AG04449 (cell line): ENCODE measurements around the gene FAM118B.
"Not testable (repeated sequence)": the region's sequence is repeated elsewhere in the genome, so short reads cannot be mapped to it uniquely, and the experiment has no call there.

Experiments used
- CTCF ChIA-PET: fragments of 350-600 bp; formaldehyde crosslinking; extraction: SDS; loops from one replicate; lab custom pipeline; 2021; ENCODE audit warnings: antibody characterized with exemption; lab: Yijun Ruan, JAX
- POLR2A ChIA-PET: fragments of 400-600, 350-600 bp; formaldehyde crosslinking; extraction: SDS; loops from one replicate; lab custom pipeline; 2020; ENCODE audit warnings: antibody characterized with exemption, inconsistent platforms; lab: Yijun Ruan, JAX
- DNase-seq: peaks from one replicate; pipeline ENCODE4 v3.0.0-alpha.2; 2010; ENCODE audit warnings: low read depth, low spot score
- H3K4me3 ChIP-seq: 2 replicates; pipeline ENCODE4 v1.5.1; 2011; ENCODE audit warnings: low read depth, mild to moderate bottlenecking, control low read depth, low read length
- CTCF ChIP-seq: IDR thresholded peaks from one replicate; pipeline ENCODE4 v1.5.1; 2011; ENCODE audit warnings: mild to moderate bottlenecking, moderate library complexity, low read length, control low read depth, inconsistent platforms; ENCODE audit not compliant: insufficient read depth; ENCODE audit errors: missing control alignments

FAM118B gene

DNA sequence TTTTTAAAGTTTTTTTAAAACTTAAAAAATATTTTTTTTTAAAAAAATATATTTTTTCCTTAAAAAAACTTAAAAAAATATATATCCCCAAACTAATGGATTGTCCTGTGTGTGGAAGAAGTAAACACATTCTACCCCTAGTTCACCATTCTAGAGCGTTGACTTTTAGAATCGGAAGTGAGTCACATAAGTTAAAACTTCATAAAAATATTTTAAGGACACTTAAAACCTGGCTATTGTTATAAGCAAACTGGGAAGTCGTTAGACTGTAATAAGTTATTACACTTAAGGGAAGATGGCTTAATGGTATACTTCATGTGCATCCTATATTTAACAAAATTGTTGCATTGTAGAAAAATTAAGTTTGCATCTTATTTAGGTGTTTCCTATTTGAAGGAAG, 21.1 kb downstream of the FAM118B start:
- ChIA-PET CTCF (no interaction called here), POLR2A (no interaction called here)
- DNase-seq = no peak

DNA sequence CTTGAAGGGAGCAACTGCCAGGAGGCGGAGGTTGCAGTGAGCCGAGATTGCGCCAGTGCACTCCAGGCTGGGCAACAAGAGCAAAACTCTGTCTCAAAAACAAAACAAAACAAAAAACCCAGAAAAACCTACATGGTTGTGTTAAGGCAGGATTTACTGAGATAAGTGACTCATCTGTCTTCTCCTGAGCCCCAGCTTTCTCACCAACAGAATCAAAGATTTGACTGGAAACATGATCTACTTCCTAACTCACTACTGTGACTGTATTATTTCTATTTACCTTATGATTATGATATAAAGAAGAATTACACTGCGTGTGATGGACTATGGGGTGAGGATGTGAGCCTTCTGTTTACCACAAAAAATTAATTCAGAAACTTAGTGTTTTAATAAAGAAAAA, 21.8 kb downstream of the FAM118B start:
- no peak for TF ChIP-seq CTCF
- POLR2A ChIA-PET = no interaction called here
- DNase-seq = no peak
- CTCF ChIA-PET = no interaction called here
- no peak overlapping the region for H3K4me3 ChIP-seq

More for the DNA sequence above, 21.1 kb downstream of the FAM118B start:
- no peak overlapping the region for H3K4me3 ChIP-seq
- no peak for TF ChIP-seq CTCF

DNA sequence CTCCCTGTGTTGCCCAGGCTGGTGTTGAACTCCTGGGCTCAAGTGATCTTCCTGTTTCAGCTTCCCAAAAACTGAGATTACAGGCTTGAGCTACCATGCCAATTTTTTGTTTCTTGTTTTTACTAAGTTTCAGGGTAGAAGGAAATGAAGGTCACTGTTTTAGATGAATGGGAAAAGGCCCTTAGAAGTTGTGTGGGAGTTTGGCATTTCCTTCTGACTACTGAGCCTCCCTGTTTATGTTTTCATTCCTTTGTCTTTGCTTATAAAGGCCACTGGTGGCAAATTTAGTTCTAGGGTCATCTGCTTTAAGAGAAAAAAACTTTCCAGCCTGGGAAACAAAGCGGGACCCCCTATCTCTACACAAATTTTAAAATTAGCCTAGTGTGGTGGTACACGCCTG, 35.1 kb downstream of the FAM118B start:
- ChIA-PET CTCF (interaction anchor here (0.9 kb wide), 1 partner anchor 17 kb away, joined by 3 read pairs; no protein-coding TSS in a partner anchor), POLR2A (no interaction called here)
- no peak for TF ChIP-seq CTCF

DNA sequence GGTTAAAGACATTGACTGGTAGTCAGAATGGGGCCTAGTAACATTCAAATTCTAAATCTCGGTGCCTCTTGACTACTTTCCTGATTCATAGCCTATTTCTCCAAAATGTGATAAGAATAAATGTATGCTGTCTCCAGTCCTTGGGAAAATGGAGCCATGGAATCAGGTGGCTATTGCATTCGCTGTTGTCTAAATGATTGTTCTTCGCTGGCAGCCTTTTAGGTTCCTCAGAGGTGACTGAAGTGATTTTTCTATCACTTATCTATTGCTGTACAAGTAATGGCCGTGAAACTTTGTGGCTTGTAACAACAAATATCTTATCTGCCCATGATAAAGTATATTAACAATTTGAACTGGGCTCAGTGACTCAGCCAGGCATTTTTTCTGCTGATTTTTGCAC, 41.7 kb downstream of the FAM118B start:
- ChIA-PET CTCF (no interaction called here), POLR2A (no interaction called here)
- DNase-seq = no peak
- no peak for TF ChIP-seq CTCF
- no peak overlapping the region for H3K4me3 ChIP-seq

More for the DNA sequence above, 35.1 kb downstream of the FAM118B start:
- H3K4me3 ChIP-seq = no peak overlapping the region
- DNase-seq = no peak

DNA sequence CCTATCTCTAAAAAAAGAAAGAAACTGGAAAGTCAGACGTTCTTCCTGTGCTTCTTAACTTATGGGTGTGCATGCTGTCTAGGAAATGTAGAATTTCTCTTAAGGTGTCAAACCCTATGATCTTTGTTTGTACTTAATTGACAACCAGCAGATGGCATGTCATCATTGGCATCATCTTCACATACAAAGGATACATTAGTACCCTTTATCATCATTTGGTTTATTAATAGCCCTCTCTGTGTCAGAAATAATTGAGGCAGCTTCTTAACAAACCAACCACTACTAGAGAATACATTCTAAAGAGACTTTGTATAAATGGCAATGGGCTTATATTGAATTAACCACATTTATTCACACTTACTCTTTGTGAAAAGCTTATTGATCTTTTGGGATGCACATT, 43.2 kb downstream of the FAM118B start:
- TF ChIP-seq CTCF = no peak
- no peak overlapping the region for H3K4me3 ChIP-seq
- DNase-seq = no peak
- CTCF ChIA-PET = no interaction called here
- POLR2A ChIA-PET = interaction anchor here (0.5 kb wide), 1 partner anchor 17 kb away, joined by 4 read pairs; no protein-coding TSS in a partner anchor

- POLR2A ChIA-PET = interaction anchor here (0.5 kb wide), 1 partner anchor 18 kb away, joined by 4 read pairs; no protein-coding TSS in a partner anchor
- DNase-seq, H3K4me3 ChIP-seq, CTCF ChIA-PET: not testable (repeated sequence)
Measured at GRCh38 chr11:126255507-126255906, 43.9 kb downstream of the FAM118B start.

GRCh38 chr11:126256216-126256615, 44.6 kb downstream of the FAM118B start:
- ChIA-PET POLR2A (no interaction called here), CTCF (no interaction called here)
- DNase-seq = no peak
- no peak overlapping the region for H3K4me3 ChIP-seq
- no peak for TF ChIP-seq CTCF
